Pulmonary artery endothelial cell (primary cell): ENCODE data around the gene PRAMEF10. TPM values are rescaled to one million over a fixed set of nuclear protein-coding genes. Genes with fewer than 3 reads are reported as not detected.
"Not testable (repeated sequence)": the region's sequence is repeated elsewhere in the genome, so short reads cannot be mapped to it uniquely, and the experiment has no call there.

Experiments
- DNase-seq: peaks from one replicate; pipeline ENCODE4 v3.0.0-alpha.2; 2011; ENCODE audit warnings: low read depth, low spot score
- total RNA-seq: library from RNA; depleted of rRNA; stranded (reverse); fragments of >200 nt; gene quantifications from 2 replicates; pipeline ENCODE4 v1.2.3, GENCODE V29; 2014

PRAMEF10 gene, protein sequence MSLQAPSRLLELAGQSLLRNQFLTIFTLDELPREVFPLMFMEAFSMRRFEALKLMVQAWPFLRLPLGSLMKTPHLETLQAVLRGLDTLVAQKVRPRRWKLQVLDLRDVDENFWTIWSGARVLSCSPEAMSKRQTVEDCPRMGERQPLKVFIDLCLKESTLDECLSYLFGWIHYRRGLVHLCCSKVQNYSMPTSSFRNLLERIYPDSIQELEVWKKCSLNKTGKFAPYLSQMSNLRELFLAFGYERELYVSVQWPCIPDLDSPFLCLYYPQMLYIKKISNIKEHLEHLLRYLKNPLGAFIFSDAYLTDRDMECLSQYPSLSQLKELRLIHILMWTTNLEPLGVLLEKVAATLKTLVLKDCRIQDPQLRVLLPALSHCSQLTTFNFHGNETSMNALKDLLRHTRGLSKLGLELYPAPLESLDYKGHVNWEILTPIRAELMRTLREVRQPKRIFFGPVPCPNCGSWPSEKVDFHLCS
- not detected in 2 replicates for total RNA-seq

- DNase-seq, result not testable (repeated sequence)
Measured at GRCh38 chr1:12898170-12898569, at the start of gene PRAMEF10. Gene PRAMEF10 (minus strand): TSS chr1:12898270. CDS start chr1:12895847, 2,423 bp downstream.

- DNase-seq, result not testable (repeated sequence)
Measured at GRCh38 chr1:12947480-12947879, 49.4 kb upstream of the PRAMEF10 start, which contains the start of gene PRAMEF6. Gene PRAMEF6 (minus strand): TSS chr1:12947580. CDS start chr1:12942518, 5,062 bp downstream.

DNA sequence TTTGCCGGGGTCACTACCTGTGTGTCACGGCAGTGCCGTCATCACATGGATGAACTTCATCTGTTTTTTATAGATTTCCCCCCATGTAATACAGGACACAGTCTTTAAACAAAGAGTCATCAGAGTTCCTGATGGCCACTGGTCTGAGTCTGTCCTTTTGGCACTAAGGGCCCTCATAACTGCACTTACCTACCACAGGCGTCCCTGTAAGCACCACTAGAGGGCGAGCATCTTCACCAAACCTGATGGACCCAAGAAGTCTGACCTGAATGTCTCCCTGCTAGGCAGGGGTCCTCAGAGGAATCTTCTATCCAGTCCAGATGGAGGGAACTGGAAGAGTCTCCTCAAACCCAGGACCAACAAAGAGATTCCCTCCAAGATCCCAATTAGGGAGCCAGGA is 26.3 kb upstream of the PRAMEF10 start:
- not testable (repeated sequence) for DNase-seq

GRCh38 chr1:12921749-12922148 is 23.7 kb upstream of the PRAMEF10 start:
- not testable (repeated sequence) for DNase-seq

DNA sequence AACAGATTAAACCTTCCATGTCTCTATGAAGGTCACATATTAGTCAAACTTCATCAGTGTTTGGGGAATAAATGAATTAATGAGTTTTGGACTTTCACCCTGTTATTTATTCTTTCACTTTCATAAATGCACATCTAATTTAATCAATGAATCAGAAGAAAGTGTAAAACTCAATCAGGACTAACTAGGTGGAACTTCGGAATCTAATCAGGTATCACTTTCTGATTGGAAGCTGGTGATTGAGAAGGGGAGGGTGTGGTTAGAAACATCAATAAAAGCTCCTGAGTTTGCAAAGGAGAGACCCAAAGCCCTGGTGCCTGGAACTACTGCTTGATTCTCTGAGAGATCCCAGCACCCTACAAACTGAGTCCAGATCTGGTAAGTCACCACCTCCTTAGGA is 18.2 kb upstream of the PRAMEF10 start, which contains the start of gene PRAMEF7:
Gene PRAMEF7 (plus strand): TSS at position 301 of the 400 bp plus-strand sequence. CDS start 1,083 bp downstream, outside the sequence.
- DNase-seq, result not testable (repeated sequence)

- not testable (repeated sequence) for DNase-seq
Measured at GRCh38 chr1:12903793-12904572, 5.9 kb upstream of the PRAMEF10 start.

- DNase-seq, result not testable (repeated sequence)
Measured at GRCh38 chr1:12899186-12899585, 1.1 kb upstream of the PRAMEF10 start.

- DNase-seq, result not testable (repeated sequence)
Measured at GRCh38 chr1:12886101-12886500, 12.0 kb downstream of the PRAMEF10 start, which contains the start of gene PRAMEF4. Gene PRAMEF4 (minus strand): TSS chr1:12886201. CDS start chr1:12883394, 2,807 bp downstream.

DNA sequence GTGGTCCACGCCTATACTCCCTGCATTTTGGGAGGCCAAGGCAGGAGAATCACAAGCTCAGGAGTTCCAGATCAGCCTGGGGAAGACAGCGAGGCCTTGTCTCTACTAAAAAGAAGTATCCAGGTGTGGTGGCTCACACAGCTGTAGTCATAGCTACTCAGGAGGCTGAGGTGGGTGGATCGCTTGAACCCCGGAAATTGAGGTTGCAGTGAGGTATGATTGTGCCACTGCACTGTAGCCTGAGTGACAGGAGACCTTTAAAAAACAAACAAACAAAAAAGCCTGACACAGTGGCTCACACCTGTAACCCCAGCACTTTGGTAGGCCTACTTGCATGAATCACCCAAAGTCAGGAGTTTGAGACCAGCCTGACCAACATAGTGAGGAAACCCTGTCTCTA is 19.6 kb downstream of the PRAMEF10 start:
- DNase-seq, result not testable (repeated sequence)

DNA sequence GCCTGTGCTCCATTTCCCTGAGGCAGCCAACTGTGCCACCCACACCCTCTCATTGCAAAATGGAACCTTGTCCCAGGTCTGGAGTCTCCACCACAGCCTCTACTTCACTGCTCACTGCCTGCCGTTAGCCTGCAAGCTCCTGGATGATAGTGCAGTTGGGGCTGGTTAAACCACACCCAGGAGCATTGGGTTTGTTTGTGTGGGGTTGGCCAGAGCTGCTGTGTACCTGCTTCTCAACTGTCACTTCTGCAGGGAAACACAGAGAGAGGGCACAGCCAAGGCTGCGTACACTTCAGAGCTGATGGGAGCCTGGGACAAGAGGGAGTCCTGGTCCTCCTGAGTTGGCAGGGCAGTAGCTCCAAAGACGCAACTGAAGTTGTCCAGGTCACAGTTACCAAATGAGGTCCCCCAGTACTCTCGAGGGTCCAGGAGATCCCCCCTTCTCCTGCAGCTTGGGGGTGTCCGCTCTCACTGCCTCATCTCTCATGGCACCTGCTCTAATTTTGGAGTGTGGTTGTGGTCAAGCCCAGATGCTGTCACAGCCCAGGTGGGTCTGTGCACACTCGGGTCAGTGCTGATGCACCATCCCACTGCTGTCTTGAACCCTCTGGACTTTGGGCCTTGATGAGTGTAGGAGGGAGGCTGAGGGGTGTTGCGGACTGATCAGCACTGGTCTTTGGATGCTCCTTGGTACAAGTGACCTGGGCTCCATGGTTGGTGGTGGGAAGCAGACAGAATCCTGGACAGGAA is 34.8 kb downstream of the PRAMEF10 start:
- DNase-seq, result not testable (repeated sequence)

GRCh38 chr1:12856786-12857185 is 41.3 kb downstream of the PRAMEF10 start, which contains the start of gene PRAMEF2:
Gene PRAMEF2 (plus strand): TSS chr1:12857086. CDS start chr1:12859010, 1,924 bp downstream.
- DNase-seq, result not testable (repeated sequence)

GRCh38 chr1:12851779-12852178 is 46.3 kb downstream of the PRAMEF10 start:
- no peak for DNase-seq

GRCh38 chr1:12848620-12849019 is 49.5 kb downstream of the PRAMEF10 start, which contains the start of gene HNRNPCL1:
Gene HNRNPCL1 (minus strand): TSS chr1:12848720. CDS start chr1:12848289, 431 bp downstream.
- not testable (repeated sequence) for DNase-seq

Other genes with a start within 250 kb of the PRAMEF10 start
- gene AADACL3, start 182.2 kb downstream of the PRAMEF10 start, total RNA-seq, result not detected in 2 replicates
- gene CFAP107, start 152.1 kb downstream of the PRAMEF10 start, total RNA-seq, result not detected in 2 replicates
- gene PRAMEF12, start 124.5 kb downstream of the PRAMEF10 start, total RNA-seq, result not detected in 2 replicates
- gene PRAMEF1, start 106.9 kb downstream of the PRAMEF10 start, total RNA-seq, result not detected in 2 replicates
- gene PRAMEF11, start 66.9 kb downstream of the PRAMEF10 start, total RNA-seq, result not detected in 2 replicates
- not detected in 2 replicates for gene HNRNPCL1, start 49.5 kb downstream of the PRAMEF10 start, total RNA-seq
- gene PRAMEF2, start 41.2 kb downstream of the PRAMEF10 start, total RNA-seq, result not detected in 2 replicates
- not detected in 2 replicates for gene PRAMEF4, start 12.1 kb downstream of the PRAMEF10 start, total RNA-seq
- not detected in 2 replicates for gene PRAMEF7, start 18.3 kb upstream of the PRAMEF10 start, total RNA-seq
- gene PRAMEF6, start 49.3 kb upstream of the PRAMEF10 start, total RNA-seq, result not detected in 2 replicates
- not detected in 2 replicates for gene PRAMEF27, start 158.3 kb upstream of the PRAMEF10 start, total RNA-seq
- gene HNRNPCL3, start 162.5 kb upstream of the PRAMEF10 start, total RNA-seq, result not detected in 2 replicates
- gene PRAMEF25, start 172.5 kb upstream of the PRAMEF10 start, total RNA-seq, result not detected in 2 replicates
- not detected in 2 replicates for gene HNRNPCL2, start 218.6 kb upstream of the PRAMEF10 start, total RNA-seq